Neural cell (in vitro differentiated cells): ENCODE data around the gene MVD. TPM values are rescaled to one million over a fixed set of nuclear protein-coding genes. Genes with fewer than 3 reads are reported as not detected.

Experiments
- H2AFZ ChIP-seq: fragments of 200-600, 300-800 bp; sonication (generic), shearing (Covaris generic); 2 replicates; pipeline ENCODE4 v1.6.0; 2014; ENCODE audit warnings: low read depth, mild to moderate bottlenecking, antibody characterized with exemption, low read length, moderate library complexity
- H3F3A ChIP-seq: fragments of 200-600 bp; shearing (Covaris generic); 2 replicates; pipeline ENCODE4 v1.6.1; 2016; ENCODE audit warnings: mild to moderate bottlenecking, moderate library complexity, mixed read lengths, antibody characterized with exemption, low read length; ENCODE audit not compliant: insufficient read depth, poor library complexity, severe bottlenecking
- H3K27ac ChIP-seq: fragments of 200-600, 300-800 bp; sonication (generic), shearing (Covaris generic); 2 replicates; pipeline ENCODE4 v1.5.1; 2014; ENCODE audit warnings: mild to moderate bottlenecking, low read length, moderate library complexity
- H3K27me3 ChIP-seq: fragments of 300-800, 200-600 bp; sonication (generic), shearing (Covaris generic); 2 replicates; pipeline ENCODE4 v1.6.0; 2014; ENCODE audit warnings: mild to moderate bottlenecking, low read depth, low read length, moderate library complexity; ENCODE audit not compliant: insufficient read depth
- H3K36me3 ChIP-seq: fragments of 300-800, 200-600 bp; sonication (generic), shearing (Covaris generic); 2 replicates; pipeline ENCODE4 v1.5.1; 2014; ENCODE audit warnings: mild to moderate bottlenecking, antibody characterized with exemption, low read length, moderate library complexity; ENCODE audit not compliant: insufficient read depth
- H3K4me2 ChIP-seq: fragments of 300-800, 200-600 bp; sonication (generic), shearing (Covaris generic); 2 replicates; pipeline ENCODE4 v1.6.0; 2014; ENCODE audit warnings: mild to moderate bottlenecking, low read length
- H3K4me3 ChIP-seq: fragments of 300-800, 200-600 bp; sonication (generic), shearing (Covaris generic); 2 replicates; pipeline ENCODE4 v1.5.1; 2014; ENCODE audit warnings: mild to moderate bottlenecking, low read length, moderate library complexity
- H3K79me2 ChIP-seq: fragments of 200-600 bp; shearing (Covaris generic); replicated peaks from 2 replicates; pipeline ENCODE4 v1.6.0; 2014; ENCODE audit warnings: mild to moderate bottlenecking, low read length, moderate library complexity; ENCODE audit not compliant: insufficient read depth
- H3K9ac ChIP-seq: fragments of 300-800, 200-600 bp; sonication (generic), shearing (Covaris generic); 2 replicates; pipeline ENCODE4 v1.6.1; 2016; ENCODE audit warnings: mild to moderate bottlenecking, low read length, mixed read lengths
- H3K9me2 ChIP-seq: fragments of 200-600 bp; shearing (Covaris generic); 2 replicates; pipeline ENCODE4 v1.6.1; 2016; ENCODE audit warnings: mild to moderate bottlenecking, low read length, mixed read lengths; ENCODE audit not compliant: insufficient read depth
- H3K9me3 ChIP-seq: fragments of 200-600, 300-800 bp; sonication (generic), shearing (Covaris generic); 2 replicates; pipeline ENCODE4 v1.6.1; 2016; ENCODE audit warnings: mild to moderate bottlenecking, mixed run types, low read length, moderate library complexity, mixed read lengths
- H4K20me1 ChIP-seq: fragments of 200-600 bp; shearing (Covaris generic); 2 replicates; pipeline ENCODE4 v1.6.1; 2016; ENCODE audit warnings: mild to moderate bottlenecking, mixed run types; ENCODE audit not compliant: insufficient read depth
- EP300 ChIP-seq: fragments of 450-650 bp; conservative IDR thresholded peaks from 2 replicates; pipeline ENCODE4 v1.6.1; 2014; ENCODE audit warnings: antibody characterized with exemption, mild to moderate bottlenecking, moderate library complexity; ENCODE audit not compliant: poor library complexity, severe bottlenecking
- EZH2 ChIP-seq: fragments of 200-600, 300-800 bp; shearing (Covaris generic), sonication (generic); IDR thresholded peaks from 2 replicates; pipeline ENCODE4 v1.6.1; 2014; ENCODE audit warnings: antibody characterized with exemption, low read length, borderline replicate concordance, mild to moderate bottlenecking; ENCODE audit not compliant: insufficient read depth, poor library complexity, severe bottlenecking
- MXI1 ChIP-seq: fragments of 450-650 bp; conservative IDR thresholded peaks from 2 replicates; pipeline ENCODE4 v1.6.1; 2014; ENCODE audit warnings: antibody characterized with exemption, mild to moderate bottlenecking; ENCODE audit not compliant: poor library complexity, severe bottlenecking
- POLR2AphosphoS5 ChIP-seq: IDR thresholded peaks from 2 replicates; pipeline ENCODE4 v1.6.1; 2012
- RAD21 ChIP-seq: fragments of 450-650 bp; conservative IDR thresholded peaks from 2 replicates; pipeline ENCODE4 v1.6.1; 2014; ENCODE audit warnings: antibody characterized with exemption, mild to moderate bottlenecking, moderate library complexity
- SMC3 ChIP-seq: fragments of 450-650 bp; conservative IDR thresholded peaks from 2 replicates; pipeline ENCODE4 v1.6.1; 2014; ENCODE audit warnings: antibody characterized with exemption, mild to moderate bottlenecking, moderate library complexity; ENCODE audit not compliant: poor library complexity
- TAF1 ChIP-seq: IDR thresholded peaks from 2 replicates; pipeline ENCODE4 v1.6.1; 2012; ENCODE audit warnings: low read depth
- polyA plus RNA-seq: library from polyadenylated mRNA; depleted of rRNA; stranded (reverse); fragments of >200 nt; gene quantifications from 2 replicates; pipeline ENCODE4 v1.2.3, GENCODE V29; 2014
- TF ChIP-seq, protein P1 (sequence below): IDR thresholded peaks from 2 replicates; pipeline ENCODE4 v1.6.1; 2012; ENCODE audit warnings: borderline replicate concordance
- TF ChIP-seq, protein P2 (sequence below): fragments of 450-650 bp; IDR thresholded peaks from 2 replicates; pipeline ENCODE4 v1.5.1; 2014; ENCODE audit warnings: antibody characterized with exemption, mild to moderate bottlenecking, moderate library complexity; ENCODE audit not compliant: poor library complexity, severe bottlenecking

MVD gene
- polyA plus RNA-seq, 1 donor from 2014 or later = 232 TPM

DNA sequence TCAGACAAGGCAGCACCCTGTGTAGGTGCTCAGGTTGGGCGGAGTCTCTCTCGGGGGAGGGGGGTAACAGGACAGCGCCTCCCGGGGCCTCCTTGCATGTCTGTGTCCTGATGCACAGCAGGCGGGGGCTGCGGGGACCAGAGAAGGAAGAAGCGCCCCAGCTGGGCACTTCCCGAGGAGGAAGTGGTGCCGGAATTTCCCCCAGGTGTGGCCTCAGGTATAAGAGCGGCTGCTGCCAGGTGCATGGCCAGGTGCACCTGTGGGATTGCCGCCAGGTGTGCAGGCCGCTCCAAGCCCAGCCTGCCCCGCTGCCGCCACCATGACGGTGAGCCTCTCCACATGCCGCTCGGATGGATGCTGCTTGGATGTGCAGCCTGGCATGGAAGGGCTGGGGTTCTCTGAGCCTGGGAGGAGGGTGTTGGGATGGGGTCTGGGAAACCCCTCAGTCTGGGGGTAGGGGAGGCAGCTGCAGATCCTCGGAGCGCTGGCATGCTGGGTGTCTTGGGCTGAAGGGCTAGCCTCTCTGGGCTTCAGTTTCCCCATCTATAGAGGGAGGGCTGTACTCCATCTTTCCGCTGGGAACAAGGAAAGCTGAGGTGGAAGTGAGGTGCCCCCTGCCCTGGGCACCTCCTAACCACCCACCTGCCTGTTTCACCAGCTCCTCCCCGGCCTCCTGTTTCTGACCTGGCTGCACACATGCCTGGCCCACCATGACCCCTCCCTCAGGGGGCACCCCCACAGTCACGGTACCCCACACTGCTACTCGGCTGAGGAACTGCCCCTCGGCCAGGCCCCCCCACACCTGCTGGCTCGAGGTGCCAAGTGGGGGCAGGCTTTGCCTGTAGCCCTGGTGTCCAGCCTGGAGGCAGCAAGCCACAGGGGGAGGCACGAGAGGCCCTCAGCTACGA lies 24.3 kb downstream of the MVD start, which contains the start of gene IL17C:
Gene IL17C, plus strand, starts transcription at position 250 of the 908 bp plus-strand sequence. Its CDS starts 70 bp downstream, at position 320.
- Histone ChIP-seq H2AFZ (no peak within 1 kb of the TSS), H3K4me2 (no peak within 1 kb of the TSS)

DNA sequence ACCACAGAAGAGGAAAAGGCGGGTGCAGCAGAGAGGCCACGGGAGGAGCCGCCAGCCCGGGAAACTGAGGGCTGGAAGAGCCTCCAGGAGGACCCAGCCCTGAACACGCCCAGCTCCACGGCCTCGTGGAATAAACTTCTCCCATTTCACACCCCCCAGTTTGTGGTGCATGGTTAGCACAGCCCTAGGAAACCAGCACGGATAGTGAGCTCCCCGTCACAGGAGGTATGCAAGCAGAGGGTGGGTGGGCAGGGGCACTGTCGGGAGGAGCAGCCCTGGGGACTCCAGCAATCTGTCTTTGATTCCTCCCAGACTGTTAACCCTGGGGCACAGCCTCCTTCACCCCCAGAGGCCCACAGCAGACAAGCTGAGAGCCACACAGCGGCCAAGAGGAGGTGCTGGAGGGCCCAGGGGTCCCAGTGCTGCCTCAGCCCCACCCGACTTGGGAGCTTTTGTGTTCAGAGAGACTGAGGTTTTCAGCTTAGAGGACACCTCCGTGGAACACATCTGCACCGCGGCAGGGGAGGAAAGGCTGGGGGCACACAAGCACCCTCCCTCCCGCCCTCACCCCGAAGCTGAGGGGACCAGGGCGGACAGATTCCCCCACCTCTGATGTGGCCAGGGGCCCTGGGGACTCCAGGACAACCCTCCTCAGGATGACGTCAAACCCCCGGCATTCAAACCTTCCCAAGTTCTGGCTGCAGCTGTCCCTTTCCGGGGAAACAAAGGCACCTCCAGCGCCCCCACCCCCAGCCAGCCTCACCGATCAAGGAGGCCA lies 26.2 kb downstream of the MVD start:
- H3K9me2 ChIP-seq = no peaks in the 10 kb centered on the region
- no peaks in the 10 kb centered on the region for H3F3A ChIP-seq
- no peaks in the 10 kb centered on the region for H3K9me3 ChIP-seq
- no peak overlapping the region for H3K4me2 ChIP-seq
- no peak for TF ChIP-seq MXI1
- no peak overlapping the region for H3K27ac ChIP-seq
- H3K79me2 ChIP-seq = no peaks in the 10 kb centered on the region
- H2AFZ ChIP-seq = no peak overlapping the region
- H3K9ac ChIP-seq = no peak overlapping the region
- no peaks in the 10 kb centered on the region for H3K36me3 ChIP-seq
- H3K27me3 ChIP-seq = peaks cover 13% of the 10 kb centered on the region
- H3K4me3 ChIP-seq = no peak overlapping the region
- H4K20me1 ChIP-seq = no peaks in the 10 kb centered on the region

More for the DNA sequence above, 24.3 kb downstream of the MVD start, which contains the start of gene IL17C:
- H4K20me1 ChIP-seq = no peaks in the 10 kb centered on the region
- H3F3A ChIP-seq = no peaks in the 10 kb centered on the region
- H3K27ac ChIP-seq = no peak within 1 kb of the TSS
- no peak within 1 kb of the TSS for H3K4me3 ChIP-seq
- no peaks in the 10 kb centered on the region for H3K36me3 ChIP-seq
- no peaks in the 10 kb centered on the region for H3K9me2 ChIP-seq
- H3K79me2 ChIP-seq = no peaks in the 10 kb centered on the region
- H3K27me3 ChIP-seq = peaks cover 13% of the 10 kb centered on the region
- H3K9ac ChIP-seq = no peak within 1 kb of the TSS
- TF ChIP-seq RAD21 (no peak), EZH2 (no peak), TAF1 (no peak), SMC3 (no peak), MXI1 (no peak), EP300 (no peak), POLR2AphosphoS5 (no peak)
- TF ChIP-seq, protein P1, sequence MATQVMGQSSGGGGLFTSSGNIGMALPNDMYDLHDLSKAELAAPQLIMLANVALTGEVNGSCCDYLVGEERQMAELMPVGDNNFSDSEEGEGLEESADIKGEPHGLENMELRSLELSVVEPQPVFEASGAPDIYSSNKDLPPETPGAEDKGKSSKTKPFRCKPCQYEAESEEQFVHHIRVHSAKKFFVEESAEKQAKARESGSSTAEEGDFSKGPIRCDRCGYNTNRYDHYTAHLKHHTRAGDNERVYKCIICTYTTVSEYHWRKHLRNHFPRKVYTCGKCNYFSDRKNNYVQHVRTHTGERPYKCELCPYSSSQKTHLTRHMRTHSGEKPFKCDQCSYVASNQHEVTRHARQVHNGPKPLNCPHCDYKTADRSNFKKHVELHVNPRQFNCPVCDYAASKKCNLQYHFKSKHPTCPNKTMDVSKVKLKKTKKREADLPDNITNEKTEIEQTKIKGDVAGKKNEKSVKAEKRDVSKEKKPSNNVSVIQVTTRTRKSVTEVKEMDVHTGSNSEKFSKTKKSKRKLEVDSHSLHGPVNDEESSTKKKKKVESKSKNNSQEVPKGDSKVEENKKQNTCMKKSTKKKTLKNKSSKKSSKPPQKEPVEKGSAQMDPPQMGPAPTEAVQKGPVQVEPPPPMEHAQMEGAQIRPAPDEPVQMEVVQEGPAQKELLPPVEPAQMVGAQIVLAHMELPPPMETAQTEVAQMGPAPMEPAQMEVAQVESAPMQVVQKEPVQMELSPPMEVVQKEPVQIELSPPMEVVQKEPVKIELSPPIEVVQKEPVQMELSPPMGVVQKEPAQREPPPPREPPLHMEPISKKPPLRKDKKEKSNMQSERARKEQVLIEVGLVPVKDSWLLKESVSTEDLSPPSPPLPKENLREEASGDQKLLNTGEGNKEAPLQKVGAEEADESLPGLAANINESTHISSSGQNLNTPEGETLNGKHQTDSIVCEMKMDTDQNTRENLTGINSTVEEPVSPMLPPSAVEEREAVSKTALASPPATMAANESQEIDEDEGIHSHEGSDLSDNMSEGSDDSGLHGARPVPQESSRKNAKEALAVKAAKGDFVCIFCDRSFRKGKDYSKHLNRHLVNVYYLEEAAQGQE = no peak
- TF ChIP-seq, protein P2, sequence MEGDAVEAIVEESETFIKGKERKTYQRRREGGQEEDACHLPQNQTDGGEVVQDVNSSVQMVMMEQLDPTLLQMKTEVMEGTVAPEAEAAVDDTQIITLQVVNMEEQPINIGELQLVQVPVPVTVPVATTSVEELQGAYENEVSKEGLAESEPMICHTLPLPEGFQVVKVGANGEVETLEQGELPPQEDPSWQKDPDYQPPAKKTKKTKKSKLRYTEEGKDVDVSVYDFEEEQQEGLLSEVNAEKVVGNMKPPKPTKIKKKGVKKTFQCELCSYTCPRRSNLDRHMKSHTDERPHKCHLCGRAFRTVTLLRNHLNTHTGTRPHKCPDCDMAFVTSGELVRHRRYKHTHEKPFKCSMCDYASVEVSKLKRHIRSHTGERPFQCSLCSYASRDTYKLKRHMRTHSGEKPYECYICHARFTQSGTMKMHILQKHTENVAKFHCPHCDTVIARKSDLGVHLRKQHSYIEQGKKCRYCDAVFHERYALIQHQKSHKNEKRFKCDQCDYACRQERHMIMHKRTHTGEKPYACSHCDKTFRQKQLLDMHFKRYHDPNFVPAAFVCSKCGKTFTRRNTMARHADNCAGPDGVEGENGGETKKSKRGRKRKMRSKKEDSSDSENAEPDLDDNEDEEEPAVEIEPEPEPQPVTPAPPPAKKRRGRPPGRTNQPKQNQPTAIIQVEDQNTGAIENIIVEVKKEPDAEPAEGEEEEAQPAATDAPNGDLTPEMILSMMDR = no peak
- H3K9me3 ChIP-seq = no peaks in the 10 kb centered on the region
